Prostate gland (tissue), 2 donors: Measurements from ENCODE around the gene LYG1.

Source experiments
- POLR2A ChIP-seq: fragments of 450-650 bp; IDR thresholded peaks from one replicate; pipeline ENCODE4 v1.6.1; 2016; ENCODE audit warnings: antibody characterized with exemption, mild to moderate bottlenecking
- POLR2AphosphoS5 ChIP-seq: sonication (generic); formaldehyde crosslinking; IDR thresholded peaks from one replicate; pipeline ENCODE4 v1.6.1; 2017; ENCODE audit warnings: antibody characterized with exemption
- TF ChIP-seq, protein P1 (sequence below), 4 experiments: fragments of 200-600 bp in 2 of 4; fragments of 450-650 bp in 2 of 4; sonication (generic) in 2 of 4; IDR thresholded peaks; 1 replicate in 3 of 4; 2 replicates in 1 of 4; pipeline ENCODE4 v1.5.1; 2016 to 2019; ENCODE audit warnings: antibody characterized with exemption in 4 of 4, mild to moderate bottlenecking in 2 of 4, moderate library complexity in 2 of 4

DNA sequence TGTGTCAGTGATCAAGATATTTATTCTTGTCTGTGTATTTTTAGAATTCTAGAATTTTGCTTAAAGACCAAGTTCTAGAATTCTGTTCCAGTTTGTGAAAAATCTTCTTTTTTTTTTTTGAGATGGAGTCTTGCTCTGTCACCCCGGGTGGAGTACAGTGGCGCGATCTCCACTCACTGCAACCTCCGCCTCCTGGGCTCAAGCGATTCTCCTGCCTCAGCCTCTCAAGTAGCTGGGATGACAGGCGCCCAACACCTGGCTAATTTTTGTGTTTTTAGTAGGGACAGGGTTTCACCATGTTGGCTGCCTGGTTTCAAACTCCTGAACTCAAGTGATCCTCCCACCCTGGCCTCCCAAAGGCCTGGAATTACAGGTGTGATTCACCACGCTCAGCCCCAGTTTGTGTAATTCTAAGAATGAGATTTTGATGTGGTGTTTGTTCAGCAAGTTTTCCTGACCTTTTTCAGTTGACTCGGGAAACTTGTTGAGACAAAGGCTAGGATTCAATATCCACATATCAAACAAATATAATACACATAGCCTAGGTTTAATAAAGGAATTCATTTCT is 39.8 kb upstream of the LYG1 start:
- TF ChIP-seq, protein P1, sequence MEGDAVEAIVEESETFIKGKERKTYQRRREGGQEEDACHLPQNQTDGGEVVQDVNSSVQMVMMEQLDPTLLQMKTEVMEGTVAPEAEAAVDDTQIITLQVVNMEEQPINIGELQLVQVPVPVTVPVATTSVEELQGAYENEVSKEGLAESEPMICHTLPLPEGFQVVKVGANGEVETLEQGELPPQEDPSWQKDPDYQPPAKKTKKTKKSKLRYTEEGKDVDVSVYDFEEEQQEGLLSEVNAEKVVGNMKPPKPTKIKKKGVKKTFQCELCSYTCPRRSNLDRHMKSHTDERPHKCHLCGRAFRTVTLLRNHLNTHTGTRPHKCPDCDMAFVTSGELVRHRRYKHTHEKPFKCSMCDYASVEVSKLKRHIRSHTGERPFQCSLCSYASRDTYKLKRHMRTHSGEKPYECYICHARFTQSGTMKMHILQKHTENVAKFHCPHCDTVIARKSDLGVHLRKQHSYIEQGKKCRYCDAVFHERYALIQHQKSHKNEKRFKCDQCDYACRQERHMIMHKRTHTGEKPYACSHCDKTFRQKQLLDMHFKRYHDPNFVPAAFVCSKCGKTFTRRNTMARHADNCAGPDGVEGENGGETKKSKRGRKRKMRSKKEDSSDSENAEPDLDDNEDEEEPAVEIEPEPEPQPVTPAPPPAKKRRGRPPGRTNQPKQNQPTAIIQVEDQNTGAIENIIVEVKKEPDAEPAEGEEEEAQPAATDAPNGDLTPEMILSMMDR (IDR thresholded peaks at IDR 0.05) = no peak
- TF ChIP-seq POLR2AphosphoS5 (no peak), POLR2A (no peak)
